Sigmoid colon (tissue), 7 donors: ENCODE measurements around the gene ZYG11A. TPM values are rescaled to one million over a fixed set of nuclear protein-coding genes. Genes with fewer than 3 reads are reported as not detected.

Experiments
- DNase-seq: peaks from one replicate; pipeline ENCODE4 v3.0.0-alpha.2; 2019
- H3K27ac ChIP-seq, 4 donors: fragments of 200-600 bp; sonication (generic); one replicate each; pipeline ENCODE4 v1.5.1; 2016 to 2019; ENCODE audit warnings: mild to moderate bottlenecking in 1 of 4
- H3K27me3 ChIP-seq, 3 donors: fragments of 200-600 bp; sonication (generic); one replicate each; pipeline ENCODE4 v1.5.1; 2019; ENCODE audit warnings: mild to moderate bottlenecking in 1 of 3
- H3K36me3 ChIP-seq, 4 donors: fragments of 200-600 bp; sonication (generic); one replicate each; pipeline ENCODE4 v1.5.1; 2016 to 2019
- H3K4me1 ChIP-seq, 4 donors: fragments of 200-600 bp; sonication (generic); one replicate each; pipeline ENCODE4 v1.5.1; 2017 to 2019
- H3K4me3 ChIP-seq, 4 donors: fragments of 200-600 bp; sonication (generic); one replicate each; pipeline ENCODE4 v1.5.1; 2017 to 2019; ENCODE audit warnings: mild to moderate bottlenecking in 2 of 4, moderate library complexity in 1 of 4
- H3K9me3 ChIP-seq, 4 donors: fragments of 200-600 bp in 3 of 4; sonication (generic) in 3 of 4; one replicate each; pipeline versions ENCODE4 v1.5.1 to v1.6.1; 2013 to 2019
- CTCF ChIP-seq, 4 experiments: fragments of 450-650 bp in 3 of 4; fragments of 200-600 bp in 1 of 4; IDR thresholded peaks; one replicate each; pipeline ENCODE4 v1.5.1; 2016 to 2019; ENCODE audit warnings: antibody characterized with exemption in 4 of 4, mild to moderate bottlenecking in 3 of 4, moderate library complexity in 2 of 4
- EP300 ChIP-seq, 4 donors: sonication (generic); formaldehyde crosslinking; IDR thresholded peaks; one replicate each; pipeline ENCODE4 v1.6.1; 2017; ENCODE audit warnings: antibody characterized with exemption in 4 of 4
- POLR2A ChIP-seq, 2 donors: fragments of 450-650 bp; IDR thresholded peaks; one replicate each; pipeline ENCODE4 v1.6.1; 2016; ENCODE audit warnings: antibody characterized with exemption in 2 of 2, mild to moderate bottlenecking in 2 of 2, moderate library complexity in 2 of 2
- POLR2AphosphoS5 ChIP-seq, 4 donors: sonication (generic); formaldehyde crosslinking; IDR thresholded peaks; one replicate each; pipeline ENCODE4 v1.6.1; 2017; ENCODE audit warnings: antibody characterized with exemption in 4 of 4
- WGBS, 2 donors: extraction: QIAGEN DNeasy Blood & Tissue Kit; methylation state at CpG; one replicate each; pipeline ENCODE4 v1.1.7; 2013; 5-methylcytosine and 5-hydroxymethylcytosine counted together
- intact Hi-C: fragments of 100-400 bp; cut with DNase I; formaldehyde crosslinking; loops from one replicate; pipeline ENCODE4 v1.15.1; 2023
- polyA plus RNA-seq, 3 donors: library from polyadenylated mRNA; stranded (reverse); fragments of 200-250 nt; gene quantifications; one replicate each; pipeline ENCODE4 v1.2.3, GENCODE V29; 2013
- total RNA-seq, 4 donors: library from RNA; depleted of rRNA; stranded (reverse); fragments of >200 nt; gene quantifications; one replicate each; pipeline ENCODE4 v1.1.0, GENCODE V29; 2016
- donor health status: healthy with polysubstance abuse.
- donor health status: Bipolar disorder and iron deficiency.
- donor health status: healthy.

Gene ZYG11A
- total and polyA plus RNA-seq, 7 donors = 0.07 TPM; not detected in 6

DNA sequence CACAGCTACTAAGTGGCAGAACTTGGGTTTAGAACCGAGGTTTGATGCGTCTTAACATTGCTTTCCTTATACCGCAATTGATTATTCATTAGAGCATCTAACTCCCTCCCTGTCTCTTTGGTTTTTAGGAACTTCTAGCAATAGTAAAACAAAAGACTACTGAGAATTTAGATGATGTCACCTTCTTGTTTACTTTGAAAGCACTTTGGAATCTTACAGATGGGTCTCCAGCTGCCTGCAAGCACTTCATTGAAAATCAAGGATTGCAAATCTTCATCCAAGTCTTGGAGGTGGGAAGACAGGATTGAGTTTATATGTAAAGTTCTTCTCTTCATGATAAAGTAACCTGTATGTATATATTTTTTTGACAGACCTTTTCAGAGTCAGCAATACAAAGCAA is 35.0 kb downstream of the ZYG11A start:
- Histone ChIP-seq H3K9me3 (no peaks in the 10 kb centered on the region), H3K4me3 (no peak overlapping the region), H3K4me1 (no peaks in the 10 kb centered on the region), H3K27ac (no peak overlapping the region), H3K36me3 (no peaks in the 10 kb centered on the region), H3K27me3 (no peaks in the 10 kb centered on the region)
- DNase-seq = no peak
- no peak for TF ChIP-seq EP300 (IDR thresholded peaks at IDR 0.05)
- TF ChIP-seq POLR2AphosphoS5 (IDR thresholded peaks at IDR 0.05) = no peak
- no peak for TF ChIP-seq POLR2A (IDR thresholded peaks at IDR 0.05)
- no peak for TF ChIP-seq CTCF (IDR thresholded peaks at IDR 0.05)
- 88 to 90% methylated on average over 3 of the region's 3 CpGs for WGBS, 2 donors
- intact Hi-C loops = no loop called here

DNA sequence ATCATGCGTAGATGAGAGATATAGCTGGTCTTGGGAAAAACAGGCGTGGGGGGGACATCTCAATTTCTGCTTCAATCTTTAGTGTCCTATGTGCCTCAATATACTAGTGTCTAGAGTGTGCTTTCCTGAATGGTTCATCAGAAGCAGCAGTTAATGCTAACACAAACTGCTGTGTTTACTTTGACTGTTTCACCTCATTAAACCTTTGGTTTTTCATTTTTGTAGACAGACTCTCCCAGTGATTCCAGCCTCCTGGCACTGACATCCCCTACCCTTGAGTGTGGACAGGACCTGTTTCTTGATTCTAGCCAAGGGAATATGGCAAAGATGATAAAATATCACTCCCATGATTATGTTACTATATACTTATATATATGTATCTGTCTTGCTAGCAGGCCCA is 37.6 kb downstream of the ZYG11A start:
- Histone ChIP-seq H3K27ac (no peak overlapping the region), H3K27me3 (no peaks in the 10 kb centered on the region), H3K4me1 (no peaks in the 10 kb centered on the region), H3K9me3 (no peaks in the 10 kb centered on the region), H3K36me3 (no peaks in the 10 kb centered on the region), H3K4me3 (no peak overlapping the region)
- 94 to 95% methylated on average over 2 of the region's 2 CpGs for WGBS, 2 donors
- no peak for DNase-seq
- no peak for TF ChIP-seq CTCF (IDR thresholded peaks at IDR 0.05)
- TF ChIP-seq POLR2AphosphoS5 (IDR thresholded peaks at IDR 0.05) = no peak
- TF ChIP-seq POLR2A (IDR thresholded peaks at IDR 0.05) = no peak
- TF ChIP-seq EP300 (IDR thresholded peaks at IDR 0.05) = no peak
- intact Hi-C loops = no loop called here

- no peaks in the 10 kb centered on the region for H3K27me3 ChIP-seq
- H3K36me3 ChIP-seq = no peaks in the 10 kb centered on the region
- no peak overlapping the region for H3K4me3 ChIP-seq
- intact Hi-C loops = no loop called here
- H3K4me1 ChIP-seq = no peaks in the 10 kb centered on the region
- no peak for DNase-seq
- H3K9me3 ChIP-seq = no peaks in the 10 kb centered on the region
- H3K27ac ChIP-seq = no peak overlapping the region
- TF ChIP-seq CTCF (IDR thresholded peaks at IDR 0.05) (no peak), POLR2AphosphoS5 (IDR thresholded peaks at IDR 0.05) (no peak), EP300 (IDR thresholded peaks at IDR 0.05) (no peak), POLR2A (IDR thresholded peaks at IDR 0.05) (no peak)
- WGBS, 2 donors = 92 to 95% methylated on average over 4 of the region's 4 CpGs
Measured at GRCh38 chr1:52887483-52887882, 44.9 kb downstream of the ZYG11A start.

DNA sequence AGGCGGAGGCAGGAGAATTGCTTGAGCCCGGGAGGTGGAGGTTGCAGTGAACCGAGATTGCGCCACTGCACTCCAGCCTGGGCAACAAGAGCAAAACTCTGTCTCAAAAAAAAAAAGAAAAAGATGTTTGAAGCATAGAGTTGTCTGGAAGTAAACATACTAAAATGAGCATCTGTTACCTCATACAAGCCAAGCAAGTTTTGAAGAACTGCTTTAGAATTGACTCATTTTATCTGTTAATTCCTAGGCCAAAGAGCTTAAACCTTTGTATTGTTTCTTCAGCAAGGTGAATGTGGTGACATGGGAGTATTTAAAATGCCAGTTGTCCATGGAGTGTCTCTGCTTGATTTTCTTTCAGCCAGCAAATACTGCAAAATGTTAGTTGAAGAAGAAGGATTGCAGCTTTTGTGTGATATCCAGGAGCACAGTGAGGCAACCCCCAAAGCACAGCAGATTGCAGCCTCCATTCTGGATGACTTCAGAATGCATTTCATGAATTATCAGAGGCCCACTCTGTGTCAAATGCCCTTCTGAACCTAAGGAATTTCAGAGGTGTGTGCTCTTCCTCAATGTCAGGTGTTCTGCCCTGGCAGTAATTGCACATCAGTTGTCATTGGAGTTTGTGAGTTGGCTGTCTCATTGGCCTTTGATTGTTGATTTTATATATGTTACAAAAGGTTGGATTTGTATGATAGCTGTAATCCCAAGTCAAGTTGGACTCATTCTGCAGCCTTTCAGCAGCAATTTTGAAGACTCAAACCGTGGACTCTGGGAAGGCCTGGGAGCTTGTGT is 50.1 kb downstream of the ZYG11A start:
- H3K4me1 ChIP-seq = no peaks in the 10 kb centered on the region
- DNase-seq = no peak
- intact Hi-C loops = no loop called here
- no peaks in the 10 kb centered on the region for H3K27me3 ChIP-seq
- H3K4me3 ChIP-seq = no peak overlapping the region
- no peaks in the 10 kb centered on the region for H3K9me3 ChIP-seq
- peaks cover 0 to 17% (median 3%) of the 10 kb centered on the region in 4 donors for H3K36me3 ChIP-seq
- no peak overlapping the region for H3K27ac ChIP-seq
- 93 to 95% methylated on average over 5 of the region's 5 CpGs for WGBS, 2 donors
- TF ChIP-seq EP300 (IDR thresholded peaks at IDR 0.05) = no peak
- TF ChIP-seq CTCF (IDR thresholded peaks at IDR 0.05) = no peak
- TF ChIP-seq POLR2A (IDR thresholded peaks at IDR 0.05) = no peak
- no peak for TF ChIP-seq POLR2AphosphoS5 (IDR thresholded peaks at IDR 0.05)
